HG03064 (cell line): ENCODE results near the gene ADSL.

Source experiments
- ATAC-seq: cut with Tn5 transposase; IDR thresholded peaks from one replicate; pipeline ENCODE4 v1.9.1; 2021; ENCODE audit warnings: low read depth; ENCODE audit not compliant: unreplicated experiment

ADSL gene

DNA sequence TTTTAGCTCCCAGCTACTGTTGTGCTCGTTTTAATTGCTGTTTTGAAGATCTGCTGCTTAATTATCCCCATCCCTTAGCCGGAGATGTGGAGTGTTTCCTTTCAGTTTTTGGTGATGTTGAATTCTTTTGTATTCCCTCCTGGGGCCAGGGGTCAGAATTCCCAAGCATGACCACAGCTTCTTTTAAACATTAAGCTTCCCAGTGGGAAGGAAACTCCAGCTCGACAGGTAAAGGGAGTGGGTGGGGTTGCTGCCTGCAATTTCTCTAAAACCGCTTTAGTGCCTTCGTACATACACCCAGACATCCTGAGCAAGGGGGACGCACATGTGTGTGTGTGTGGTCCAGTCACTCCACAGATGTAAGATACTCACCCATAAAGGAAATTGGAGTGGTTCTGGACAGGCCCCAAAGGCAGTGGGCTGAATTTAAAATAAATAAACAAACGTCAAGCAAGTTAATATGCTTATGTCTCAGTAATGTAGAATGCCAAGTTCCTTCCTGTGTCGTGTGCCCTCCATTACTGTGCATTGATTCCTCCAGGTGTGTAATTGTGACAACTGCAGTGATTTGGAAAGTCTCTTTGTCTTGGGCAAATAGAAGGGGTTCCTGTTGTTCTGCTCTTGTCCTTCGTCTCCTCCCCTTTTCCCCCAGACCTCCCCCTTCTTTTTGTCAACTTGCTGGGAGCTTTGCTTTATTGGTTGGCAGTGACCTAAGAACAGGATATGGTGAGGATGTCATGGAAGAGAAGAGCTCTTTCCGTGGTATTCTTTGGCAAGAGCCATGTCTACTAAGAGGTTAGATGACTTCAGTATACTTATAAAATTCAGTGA is 19.2 kb upstream of the ADSL start:
- no peak for ATAC-seq

DNA sequence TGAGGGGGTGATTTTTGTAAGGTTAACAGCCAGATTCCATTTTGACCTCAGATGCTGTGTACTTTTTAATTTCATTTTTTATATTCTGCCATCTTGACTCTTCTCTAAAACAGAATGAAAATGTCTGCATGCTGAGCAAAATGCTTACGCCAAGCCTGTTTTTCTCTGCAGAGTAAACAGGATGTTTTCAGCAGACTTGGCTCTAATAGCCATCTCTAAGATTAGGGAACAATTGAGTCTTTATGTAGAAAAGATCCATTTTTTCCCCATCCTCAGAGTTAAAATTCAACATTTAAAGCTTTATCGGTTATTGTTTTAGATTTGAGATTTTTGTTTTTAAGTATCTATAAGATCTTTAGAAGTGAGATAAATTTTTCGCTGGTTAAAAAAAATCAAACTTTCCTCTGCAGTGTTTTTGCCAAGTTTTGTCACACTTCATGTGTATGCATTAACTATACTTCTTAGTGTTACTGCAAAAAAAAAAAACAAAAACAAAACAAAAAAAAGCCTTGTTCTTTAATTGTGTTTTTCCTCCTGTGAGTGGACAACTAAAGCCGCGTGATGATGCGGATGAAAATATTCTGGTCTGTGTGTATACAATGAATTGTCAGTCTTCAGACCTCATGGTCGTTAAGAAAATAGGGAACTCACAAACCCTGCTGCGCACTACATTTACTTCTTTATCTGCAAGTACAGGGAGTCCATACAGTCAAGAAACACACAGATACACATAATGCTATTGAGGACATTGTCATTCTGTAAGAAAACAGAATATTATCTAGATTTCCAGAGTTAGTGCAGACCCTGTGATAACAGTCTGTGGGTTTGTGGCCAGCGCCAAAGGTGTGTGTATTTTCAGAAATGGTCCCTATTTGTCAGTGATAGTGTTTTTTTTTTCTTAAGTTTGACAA is 17.5 kb upstream of the ADSL start:
- no peak for ATAC-seq

GRCh38 chr22:40329466-40329865 is 16.8 kb upstream of the ADSL start:
- no peak for ATAC-seq

GRCh38 chr22:40330086-40330485 is 16.2 kb upstream of the ADSL start:
- ATAC-seq: no peak

- ATAC-seq: no peak
Observed at GRCh38 chr22:40330615-40331014, 15.7 kb upstream of the ADSL start.

- ATAC-seq: no peak
Observed at GRCh38 chr22:40331706-40332105, 14.6 kb upstream of the ADSL start.

DNA sequence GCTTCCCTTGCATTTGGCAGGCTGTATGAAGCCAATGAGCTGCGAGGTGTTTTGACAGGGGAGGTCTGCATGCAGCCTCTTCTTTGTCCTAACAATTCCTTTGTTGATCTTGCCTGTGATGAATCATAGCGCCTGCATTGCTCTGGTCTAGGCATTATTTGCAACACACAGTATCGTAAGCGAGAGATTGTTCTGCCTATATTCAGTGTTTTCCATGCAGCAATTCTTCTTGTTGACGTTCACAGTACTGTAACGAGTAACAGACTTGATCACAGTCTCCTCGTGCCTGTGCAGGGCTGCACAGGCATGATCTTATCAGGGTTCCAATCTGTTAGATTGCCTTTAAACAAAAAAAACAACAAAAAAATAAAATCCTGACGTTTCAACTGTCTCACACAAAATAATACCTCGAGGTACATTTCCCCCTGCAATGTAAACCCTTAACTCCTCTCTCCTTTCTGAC is 13.9 kb upstream of the ADSL start:
- ATAC-seq: no peak

DNA sequence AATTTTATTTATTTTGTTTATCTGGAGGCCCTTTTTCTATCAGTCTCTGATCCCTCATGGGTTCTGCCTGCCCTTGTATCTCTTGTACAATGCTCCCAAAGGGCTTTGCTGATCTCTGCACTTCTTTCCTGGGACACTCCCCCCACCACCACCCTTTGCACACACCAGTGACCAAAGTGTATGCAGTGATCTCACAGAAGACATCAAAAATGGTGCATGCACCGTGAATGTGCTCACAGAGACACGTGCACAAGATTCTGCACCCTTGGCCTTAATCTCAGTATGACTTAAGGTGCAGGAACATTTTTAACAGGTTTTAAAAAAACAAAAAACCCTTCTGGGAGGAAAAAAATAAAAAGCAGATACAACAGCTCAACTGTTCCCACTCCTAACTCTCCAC is 12.2 kb upstream of the ADSL start:
- no peak for ATAC-seq

DNA sequence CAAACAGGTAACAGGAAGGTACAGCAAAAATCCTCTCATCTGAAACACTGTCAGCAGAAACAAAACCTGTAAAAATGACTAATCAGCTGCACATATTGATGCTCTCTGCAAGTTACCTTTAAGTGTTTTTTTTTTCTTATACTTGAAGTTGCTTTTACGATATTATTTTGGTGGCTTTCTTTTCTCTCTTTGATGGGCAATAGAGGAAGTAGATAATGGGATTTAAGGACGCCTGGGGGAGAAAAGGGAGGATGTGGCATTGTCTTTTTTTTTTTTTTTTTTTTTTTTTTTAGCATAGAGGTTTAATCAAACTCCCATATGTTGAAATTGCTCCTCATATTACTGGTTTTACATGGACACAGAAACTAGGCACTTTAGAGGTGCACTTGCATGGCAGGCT is 11.4 kb upstream of the ADSL start:
- ATAC-seq: no peak

DNA sequence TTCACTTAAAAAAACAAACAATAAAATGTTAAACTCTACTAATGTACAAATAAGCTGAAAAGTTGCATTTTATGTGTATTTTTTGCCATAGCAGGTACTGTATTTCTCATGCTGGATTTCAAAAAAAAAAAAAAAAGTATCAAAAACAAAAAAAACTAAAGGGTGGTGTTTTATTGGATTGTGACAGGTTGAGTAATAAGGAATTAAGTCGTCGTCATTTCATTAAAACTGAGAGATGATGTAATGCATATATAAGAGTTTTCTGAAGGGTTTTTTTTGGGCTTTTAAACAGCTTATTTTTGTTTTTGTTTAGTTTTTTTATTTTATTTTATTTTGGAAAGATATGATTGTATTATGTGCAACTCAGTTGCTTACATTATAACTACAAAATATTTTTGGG is 10.9 kb upstream of the ADSL start:
- no peak for ATAC-seq

GRCh38 chr22:40340044-40340443 is 6.3 kb upstream of the ADSL start:
- ATAC-seq: no peak

DNA sequence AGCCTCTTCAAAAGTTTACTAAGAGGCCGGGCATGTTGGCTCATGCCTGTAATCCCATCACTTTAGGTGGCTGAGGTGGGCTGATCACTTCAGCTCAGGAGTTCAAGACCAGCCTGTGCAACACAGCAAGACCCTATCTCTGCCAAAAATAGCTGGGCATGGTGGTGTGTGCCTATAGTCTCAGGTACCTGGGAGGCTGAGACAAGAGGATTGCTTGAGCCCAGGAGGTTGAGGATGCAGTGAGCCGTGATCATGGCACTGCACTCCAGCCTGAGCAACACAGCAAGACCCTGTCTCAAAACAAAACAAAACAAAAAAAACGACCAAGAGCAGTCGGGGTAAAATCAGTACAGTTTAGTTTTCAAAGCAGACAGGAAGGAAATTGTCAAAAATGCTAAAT is 4.7 kb upstream of the ADSL start:
- ATAC-seq: no peak

GRCh38 chr22:40342521-40342920 is 3.8 kb upstream of the ADSL start:
- ATAC-seq: no peak

- ATAC-seq: no peak
Observed at GRCh38 chr22:40345271-40345670, 1.0 kb upstream of the ADSL start.

DNA sequence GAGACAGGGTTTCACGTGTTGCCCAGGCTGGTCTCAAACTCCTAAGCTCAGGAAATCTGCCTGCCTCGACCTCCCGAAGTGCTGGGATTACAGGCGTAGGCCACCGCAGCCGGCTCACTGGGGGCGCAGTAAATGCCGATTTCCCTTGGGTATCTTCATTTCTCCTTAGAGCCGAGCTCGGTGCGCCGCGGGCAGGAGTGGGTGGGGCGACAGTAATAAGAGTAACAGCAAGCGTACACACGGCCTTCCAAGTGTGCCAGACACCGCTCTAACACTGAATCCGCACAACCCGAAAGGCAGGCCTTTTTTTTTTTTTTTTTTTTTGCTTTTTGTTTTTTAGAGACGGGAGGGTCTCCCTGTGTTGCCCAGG is 500 bp upstream of the ADSL start:
- ATAC-seq: no peak

DNA sequence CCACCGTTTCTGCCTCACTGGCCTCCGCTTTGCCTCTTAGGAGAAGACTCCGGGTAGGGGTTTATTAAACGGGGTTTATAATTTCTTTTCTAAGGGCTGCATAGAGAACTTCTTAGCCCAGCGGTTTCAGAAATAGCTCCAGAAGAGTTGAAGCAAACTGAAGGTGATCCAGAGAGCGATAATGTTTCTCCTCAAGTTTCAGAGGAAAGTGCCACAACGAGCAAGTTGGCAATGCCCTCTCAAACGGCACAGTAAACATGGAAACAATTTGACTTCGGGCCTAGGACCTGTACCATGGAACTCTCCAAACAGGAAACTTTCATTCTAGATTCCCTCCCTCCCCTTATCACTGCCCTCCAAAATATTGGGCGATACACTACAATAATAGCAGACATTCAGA is 1.0 kb downstream of the ADSL start:
- ATAC-seq: no peak

GRCh38 chr22:40348025-40348658 is 1.8 kb downstream of the ADSL start:
- ATAC-seq: no peak

- ATAC-seq: no peak
Observed at GRCh38 chr22:40352763-40353162, 6.5 kb downstream of the ADSL start.

DNA sequence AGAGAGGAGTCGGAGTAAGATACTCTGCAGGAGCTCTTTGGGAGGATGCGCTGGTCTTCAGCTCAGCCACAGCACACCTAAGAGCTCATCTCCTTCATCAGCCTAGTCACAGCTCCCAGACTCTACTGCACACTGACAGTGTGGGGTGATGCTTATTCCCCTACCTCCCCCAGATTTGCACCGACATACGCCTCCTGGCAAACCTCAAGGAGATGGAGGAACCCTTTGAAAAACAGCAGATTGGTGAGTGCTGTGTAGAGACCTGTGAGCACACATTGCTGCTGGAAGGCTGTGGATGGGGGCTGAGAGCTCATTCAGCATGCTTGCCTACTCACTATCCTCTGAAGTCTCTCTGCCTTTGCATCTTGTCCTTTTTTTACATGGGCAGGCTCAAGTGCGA is 14.8 kb downstream of the ADSL start:
- no peak for ATAC-seq

DNA sequence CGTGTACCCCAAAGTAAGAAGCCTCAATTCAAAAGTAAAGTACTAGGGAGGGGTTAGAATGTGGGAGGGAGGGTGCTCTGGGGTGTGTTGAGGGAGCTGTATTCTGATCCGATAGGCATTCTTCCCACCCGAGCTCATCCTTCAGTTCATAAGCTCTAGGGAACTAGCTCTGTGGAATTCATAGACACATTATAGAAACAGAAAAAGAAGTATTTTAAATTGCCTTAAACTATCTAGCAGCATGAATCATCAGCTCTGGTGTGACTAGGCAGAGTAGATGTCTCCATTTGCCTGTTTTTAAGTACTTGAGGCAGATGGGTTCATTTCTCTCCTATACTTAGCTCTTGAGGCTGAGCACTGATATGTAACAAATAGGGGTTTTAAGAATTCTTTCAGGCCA is 16.8 kb downstream of the ADSL start:
- ATAC-seq: no peak

DNA sequence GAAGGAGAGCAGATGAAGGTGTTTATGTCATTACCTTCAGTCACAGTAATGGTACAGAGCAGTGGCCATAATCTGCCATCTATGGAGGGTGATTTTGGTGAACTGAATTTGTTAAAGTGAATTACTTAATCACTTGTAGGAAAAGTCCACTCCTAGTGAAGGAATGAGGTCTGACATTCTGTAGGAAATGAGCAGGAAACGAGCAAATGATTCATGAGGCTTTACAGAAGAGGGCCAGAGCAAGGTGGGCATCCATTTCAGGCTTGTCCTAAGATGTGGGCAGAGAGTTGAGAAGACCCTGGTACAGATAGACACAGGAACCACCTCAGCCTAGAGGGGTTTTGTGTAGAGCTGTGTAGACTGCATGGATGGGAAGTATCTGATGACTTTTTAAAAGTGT is 18.1 kb downstream of the ADSL start:
- ATAC-seq: no peak
